ENCODE data around the gene DAPK2.

DAPK2 gene

DNA sequence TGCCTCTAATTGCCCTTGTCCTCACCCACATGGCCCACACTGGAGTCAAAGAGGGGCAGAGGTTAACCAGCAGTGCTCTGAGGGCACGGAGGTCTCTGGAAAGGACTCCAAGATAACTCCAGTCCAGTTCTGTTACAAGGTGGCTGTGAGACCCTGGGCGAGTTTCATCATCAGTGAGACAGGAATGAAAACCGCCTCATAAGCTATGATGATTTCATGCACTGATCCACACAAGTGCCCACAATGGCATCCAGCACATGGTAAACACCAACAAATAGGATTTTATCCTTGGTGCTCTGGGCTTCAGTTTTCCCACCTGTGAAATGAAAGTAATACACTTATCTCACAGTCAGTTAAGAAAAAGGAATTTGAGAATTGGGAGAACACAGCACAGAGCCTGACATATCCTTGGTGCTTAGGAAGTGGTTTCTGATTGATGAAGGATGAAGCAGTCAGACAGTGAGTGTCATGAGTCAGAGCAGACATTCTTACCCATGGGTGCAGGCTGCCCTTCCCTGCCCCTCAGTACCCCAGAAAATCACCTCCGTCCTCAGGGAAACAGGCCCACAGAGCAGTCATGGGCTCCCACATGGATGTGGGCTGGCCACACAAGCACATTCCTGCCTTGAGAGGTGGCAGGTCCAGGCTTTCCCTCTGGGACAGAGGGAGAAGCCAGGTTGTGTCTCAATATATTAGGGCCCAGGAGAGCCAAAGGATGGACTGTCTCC is 48.4 kb downstream of the DAPK2 start:
- no peak for DNase-seq (ENCODE audit: low read depth in 2 of 2)

DNA sequence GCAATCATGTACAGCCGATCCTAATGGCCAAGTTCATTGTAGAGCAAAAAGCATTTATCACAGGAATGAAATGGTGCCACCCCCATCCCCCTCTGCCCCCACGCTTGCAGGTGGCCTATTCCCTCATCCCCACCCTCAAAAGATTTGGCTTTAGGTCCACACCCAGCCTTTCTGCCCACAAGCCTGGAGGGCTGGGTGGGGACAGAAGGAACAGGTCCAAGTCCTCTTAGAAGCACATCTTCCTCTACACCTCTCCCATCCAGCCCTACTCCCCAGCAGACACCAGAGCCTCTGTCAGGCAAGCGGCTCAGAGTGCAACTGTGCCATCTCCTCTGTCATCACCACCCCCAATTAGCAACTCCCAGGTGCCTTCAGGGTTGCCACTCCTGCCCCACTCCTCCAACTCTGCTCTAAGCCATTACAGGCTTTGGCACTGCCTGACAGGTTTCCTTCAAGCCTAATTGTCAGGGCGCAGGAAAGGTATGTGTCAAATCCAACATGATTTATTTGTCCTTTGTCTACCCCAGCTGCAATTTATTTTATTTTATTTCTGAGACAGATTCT is 49.4 kb downstream of the DAPK2 start:
- DNase-seq (ENCODE audit: low read depth in 2 of 2), result no peak

DNA sequence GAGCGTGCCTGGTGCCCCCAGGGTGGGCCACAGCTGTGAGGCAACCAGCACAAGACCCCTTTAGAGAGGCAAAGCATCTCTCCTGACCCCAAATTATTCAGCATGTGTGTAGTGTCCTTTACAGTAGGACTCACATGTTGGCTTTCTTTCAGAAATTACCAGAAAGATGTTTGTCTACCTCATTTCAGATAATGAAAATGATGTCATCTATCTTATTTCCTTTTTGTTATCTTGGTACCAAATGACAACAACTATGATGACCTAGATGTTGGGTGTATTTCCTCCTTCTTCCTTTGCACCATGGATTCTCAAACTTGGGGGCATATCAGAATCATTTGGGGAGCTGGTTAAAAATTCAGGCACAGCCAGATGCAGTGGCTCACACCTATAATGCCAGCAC is 50.5 kb downstream of the DAPK2 start:
- DNase-seq (ENCODE audit: low read depth in 2 of 2), result no peak

DNA sequence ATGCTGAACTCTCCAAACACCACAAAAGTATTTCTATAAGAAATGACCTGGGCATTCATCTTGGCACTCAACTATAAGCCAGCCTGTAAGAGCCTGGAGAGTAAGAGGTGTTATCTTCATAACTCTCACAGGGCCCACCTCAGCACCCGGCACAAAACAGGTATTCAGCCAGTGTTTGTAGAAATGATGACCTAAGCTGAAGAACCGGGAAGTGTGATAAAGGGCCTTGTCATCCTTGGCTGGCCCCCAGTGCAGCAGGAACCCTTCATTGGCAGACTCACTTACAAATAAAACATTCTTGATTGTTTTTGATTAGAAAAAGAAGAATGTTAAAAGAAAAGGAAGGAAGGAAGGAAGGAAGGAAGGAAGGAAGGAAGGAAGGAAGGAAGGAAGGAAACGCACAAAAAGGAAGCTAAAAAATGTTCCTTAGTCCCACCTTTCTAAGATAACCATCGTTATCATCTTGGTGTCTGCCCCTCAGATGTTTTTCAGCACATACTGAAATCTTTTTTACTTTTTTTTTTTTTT is 52.1 kb downstream of the DAPK2 start:
- DNase-seq (ENCODE audit: low read depth in 2 of 2), result no peak

DNA sequence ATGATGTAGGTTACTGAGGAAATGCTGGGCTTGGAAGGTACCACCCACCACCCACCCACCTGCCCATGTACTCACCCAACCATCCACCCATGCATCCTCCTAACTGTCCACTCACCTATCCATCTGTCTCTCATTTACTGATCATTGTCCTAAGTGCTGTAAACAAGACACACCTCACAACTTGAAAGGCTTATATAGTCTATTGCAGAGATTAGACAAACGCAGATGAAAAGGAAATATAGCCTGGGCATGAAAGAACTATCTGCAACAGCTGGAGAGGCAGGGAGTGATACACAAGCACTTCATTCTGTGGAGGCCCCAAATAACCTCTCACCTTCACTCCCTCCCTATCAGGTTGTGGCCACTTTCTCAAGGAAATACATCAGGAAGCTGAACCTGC is 54.0 kb downstream of the DAPK2 start:
- DNase-seq (ENCODE audit: low read depth in 2 of 2), result no peak

DNA sequence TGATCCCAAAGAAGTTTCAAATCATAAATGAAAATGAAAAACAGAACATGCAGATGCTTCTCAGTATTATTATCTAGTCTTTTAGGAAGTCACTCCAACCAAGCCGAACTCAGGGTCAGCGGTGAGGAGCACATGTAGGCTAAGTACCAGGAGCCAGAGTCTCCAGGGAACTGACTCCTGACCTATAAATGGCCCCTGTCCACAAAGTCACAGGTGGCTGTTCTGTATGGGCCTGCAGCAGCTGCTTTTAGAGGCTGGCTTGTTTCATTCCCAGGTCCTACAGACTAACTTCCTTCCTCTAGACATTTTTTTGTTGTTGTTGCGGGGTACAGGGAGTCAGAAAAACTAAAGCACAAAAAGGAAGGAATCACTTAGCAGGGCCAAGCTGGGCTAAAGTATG is 54.6 kb downstream of the DAPK2 start:
- DNase-seq (ENCODE audit: low read depth in 2 of 2), result no peak

DNA sequence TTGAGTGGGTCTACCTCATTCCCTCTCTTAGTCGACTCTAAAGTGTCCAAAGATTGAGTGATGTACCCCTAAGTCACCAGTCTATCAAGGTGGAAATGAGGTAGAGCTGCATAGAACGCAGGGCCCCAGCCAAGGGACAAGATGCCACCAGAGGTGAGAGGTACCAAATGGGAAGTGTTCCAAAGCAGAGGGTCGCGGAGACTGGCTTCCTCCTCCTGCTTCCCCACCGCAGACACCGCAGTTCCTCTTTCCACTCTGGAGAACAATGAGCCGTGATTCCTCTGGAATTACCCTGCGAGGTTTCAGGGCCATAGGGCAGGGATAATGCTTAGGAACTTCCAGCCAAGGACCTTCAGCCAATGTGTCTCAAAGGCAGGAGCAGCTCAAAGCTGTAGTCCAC is 55.8 kb downstream of the DAPK2 start:
- DNase-seq (ENCODE audit: low read depth in 2 of 2), result no peak

DNA sequence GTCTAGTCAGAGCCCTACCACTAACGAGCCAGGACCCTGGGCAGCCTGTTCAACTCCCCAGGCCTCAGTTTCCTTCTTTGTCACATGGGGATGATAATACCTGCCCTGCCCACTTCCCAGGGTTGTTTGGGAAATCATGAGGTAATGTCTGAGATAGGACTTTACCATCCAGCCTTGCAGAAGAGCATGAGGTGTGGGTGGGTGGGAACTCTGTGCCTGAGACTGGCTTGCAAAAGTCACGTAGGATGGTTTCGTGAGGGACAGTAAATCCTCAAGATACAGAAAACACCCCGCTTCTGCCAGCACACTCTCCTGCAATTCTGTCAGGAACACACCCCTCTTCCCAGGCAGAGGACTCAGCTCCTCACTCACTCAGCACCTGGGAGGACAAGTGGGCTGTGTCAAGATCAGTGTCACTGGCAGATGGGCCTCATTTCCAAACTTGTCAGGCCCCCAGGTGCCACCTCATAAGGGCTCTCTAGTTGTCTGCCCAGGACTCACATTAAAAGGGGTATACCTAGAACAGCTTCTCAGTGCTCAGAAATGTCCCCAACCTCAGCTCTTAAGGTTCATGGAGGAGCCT is 58.4 kb downstream of the DAPK2 start:
- no peak for DNase-seq (ENCODE audit: low read depth in 2 of 2)

DNA sequence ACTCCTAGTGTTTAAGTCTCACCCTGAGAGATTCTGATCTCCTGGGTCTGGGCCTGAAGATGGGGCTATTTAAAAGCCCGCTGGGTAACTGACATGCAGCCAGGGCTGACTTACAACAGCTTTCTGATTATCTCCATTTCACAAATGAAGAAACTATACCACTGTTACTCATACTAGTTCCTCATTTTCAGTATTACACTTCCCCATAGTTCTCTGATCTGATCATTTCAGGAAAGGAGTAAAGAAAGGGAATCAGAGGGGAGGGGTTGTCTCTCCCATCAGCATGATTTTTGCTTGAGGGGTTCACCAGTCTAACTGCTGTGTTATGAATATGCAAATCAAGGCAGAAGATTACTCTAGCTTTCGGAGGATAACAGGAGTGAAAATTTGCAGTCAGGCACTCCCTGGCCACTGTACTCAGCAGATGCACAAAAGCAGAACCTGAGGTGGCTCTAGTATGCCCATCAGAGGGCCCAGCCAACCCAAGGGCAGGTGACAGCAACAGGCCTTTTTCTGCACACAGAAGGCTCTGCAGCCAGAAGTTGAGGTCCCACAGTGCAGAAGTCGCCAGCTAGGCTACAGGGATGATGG is 59.4 kb downstream of the DAPK2 start:
- DNase-seq (ENCODE audit: low read depth in 2 of 2), result no peak

DNA sequence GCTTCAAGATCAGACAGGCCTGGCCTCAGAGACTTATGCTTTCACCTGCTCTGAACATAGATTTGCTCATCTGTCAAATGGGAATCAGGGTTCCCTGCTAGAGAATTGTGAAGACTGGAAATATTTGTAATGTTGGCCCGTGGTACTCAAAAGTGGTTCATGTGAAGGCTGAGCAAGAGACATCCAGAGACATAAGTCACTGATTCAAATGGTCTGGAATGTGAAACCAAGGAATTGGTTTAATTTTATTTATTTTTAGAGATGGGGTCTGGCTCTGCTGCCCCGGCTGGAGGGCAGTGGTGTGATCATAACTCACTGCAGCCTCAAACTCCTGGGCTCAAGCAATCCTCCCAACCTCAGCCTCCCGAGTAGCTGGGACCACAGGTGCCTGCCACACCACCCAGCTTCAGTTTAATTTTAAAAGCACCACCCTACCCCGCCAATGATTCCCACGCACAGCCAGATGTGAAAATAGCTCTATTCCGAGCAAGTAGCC is 60.1 kb downstream of the DAPK2 start:
- no peak for DNase-seq (ENCODE audit: low read depth in 2 of 2)

DNA sequence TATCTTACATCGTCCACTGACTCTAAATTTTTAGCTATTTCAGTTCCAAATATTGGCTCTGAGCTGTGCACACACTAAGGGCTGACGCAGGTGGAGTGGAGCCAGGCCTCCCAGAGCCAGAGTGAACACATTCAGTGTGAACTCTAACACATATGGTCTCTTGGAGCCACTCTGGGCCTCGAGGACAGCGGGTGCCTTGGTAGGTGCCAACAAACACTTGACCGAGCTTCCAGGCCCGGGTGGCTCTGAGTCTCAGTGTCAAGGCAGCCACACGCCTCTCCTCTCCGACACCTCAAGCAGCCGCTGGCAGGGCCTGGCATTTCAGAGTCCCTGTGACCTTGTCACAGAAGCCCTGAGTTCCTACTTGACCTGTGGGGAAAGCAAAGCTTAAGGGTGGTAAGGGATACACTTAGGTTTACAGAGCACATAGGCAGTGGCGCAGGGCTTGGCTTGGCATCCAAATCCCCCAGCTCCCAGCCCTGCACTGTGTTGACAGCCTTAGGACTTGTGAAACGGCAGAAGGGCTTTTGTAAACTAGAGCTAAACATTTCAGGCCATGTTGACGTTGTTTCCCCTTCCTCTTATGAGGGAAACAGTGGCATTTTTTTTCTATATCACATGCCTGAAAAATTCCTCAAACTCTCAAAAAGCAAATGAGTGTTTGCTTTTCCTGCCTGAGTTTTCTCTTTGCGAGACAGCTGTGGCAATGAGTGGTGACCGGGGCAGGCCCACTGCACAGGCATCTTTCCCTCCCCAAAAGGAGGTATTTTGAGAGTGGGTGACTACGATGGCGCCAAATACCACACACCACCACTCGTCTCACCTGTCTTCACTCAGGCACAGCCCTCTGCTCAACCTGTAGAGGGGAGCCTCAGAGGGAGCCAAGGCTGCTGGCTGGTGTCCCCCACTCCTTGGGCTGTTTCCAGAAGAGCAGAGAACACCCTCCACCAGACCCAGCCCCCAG is 60.8 kb downstream of the DAPK2 start:
- DNase-seq (ENCODE audit: low read depth in 2 of 2), result no peak

DNA sequence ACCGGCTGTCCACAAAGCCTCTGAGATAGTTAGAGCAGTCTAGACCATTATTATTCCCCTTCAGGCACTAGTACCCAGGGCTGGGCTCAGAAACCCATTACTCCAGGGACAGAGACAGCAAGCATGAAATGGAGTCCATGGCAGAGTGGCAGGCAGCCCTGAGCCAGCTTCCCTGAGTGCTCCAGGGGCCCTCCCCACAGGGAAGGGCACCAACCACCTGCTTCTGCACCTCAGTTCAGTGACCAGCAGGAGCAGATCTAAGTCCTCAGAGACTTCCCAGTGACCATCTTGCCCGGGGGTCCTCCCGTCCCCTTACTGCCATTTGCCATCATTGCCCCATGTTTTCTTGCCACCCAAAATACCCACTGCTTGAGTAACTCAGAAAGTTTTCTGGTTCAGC is 62.0 kb downstream of the DAPK2 start:
- DNase-seq (ENCODE audit: low read depth in 2 of 2), result no peak

DNA sequence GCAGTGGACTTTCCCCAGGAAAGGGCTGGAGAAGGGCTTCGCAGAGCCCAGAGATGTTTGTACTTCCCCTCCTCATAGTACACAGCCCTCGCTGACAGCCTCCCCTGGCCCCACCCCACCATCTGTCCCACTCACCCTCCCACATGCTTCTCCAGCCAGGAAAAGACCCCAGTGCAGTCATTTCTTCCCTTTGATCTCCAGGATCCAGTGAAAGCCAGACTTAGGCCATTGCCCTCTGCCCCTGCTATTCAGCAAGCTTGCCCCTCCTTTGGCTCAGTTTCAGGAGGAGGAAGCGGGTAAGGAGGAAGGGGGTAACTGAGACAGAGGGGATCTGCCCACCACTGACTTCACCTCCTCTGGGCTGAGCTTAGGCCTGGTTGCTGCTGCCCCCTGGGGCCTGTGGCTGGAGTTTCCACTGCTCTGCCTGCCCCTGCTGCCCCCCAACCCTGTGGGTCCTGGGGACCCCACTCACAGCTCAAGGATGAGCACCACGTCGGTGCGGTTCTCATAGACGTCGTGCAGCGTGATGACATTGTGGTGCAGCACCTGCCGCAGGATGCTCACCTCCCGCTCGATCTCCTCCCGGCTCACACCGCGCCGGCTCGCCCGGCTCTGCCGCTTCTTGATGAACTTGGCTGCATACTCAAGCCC is 63.1 kb downstream of the DAPK2 start:
- DNase-seq (ENCODE audit: low read depth in 2 of 2), result no peak

DNA sequence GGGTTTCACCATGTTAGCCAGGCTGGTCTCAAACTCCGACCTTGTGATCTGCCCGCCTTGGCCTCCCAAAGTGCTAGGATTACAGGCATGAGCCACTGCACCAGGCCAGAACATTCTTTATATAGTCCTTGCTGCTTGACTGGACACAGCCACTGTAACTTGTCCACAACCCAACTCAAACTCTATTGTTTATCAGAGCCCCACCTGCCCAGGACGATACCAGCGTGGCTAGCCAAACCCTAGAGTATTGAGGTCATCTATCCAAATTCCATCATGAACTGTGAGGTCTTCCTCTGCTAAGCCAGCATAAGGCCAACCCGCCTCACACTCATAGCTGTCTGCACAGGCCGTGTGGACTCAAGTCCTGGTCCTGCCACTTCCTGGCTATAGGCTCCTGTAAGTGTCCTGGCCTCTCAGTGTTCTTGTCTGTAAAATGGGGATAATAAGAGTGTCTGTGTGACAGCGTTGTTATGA is 63.9 kb downstream of the DAPK2 start:
- DNase-seq (ENCODE audit: low read depth in 2 of 2), result no peak

DNA sequence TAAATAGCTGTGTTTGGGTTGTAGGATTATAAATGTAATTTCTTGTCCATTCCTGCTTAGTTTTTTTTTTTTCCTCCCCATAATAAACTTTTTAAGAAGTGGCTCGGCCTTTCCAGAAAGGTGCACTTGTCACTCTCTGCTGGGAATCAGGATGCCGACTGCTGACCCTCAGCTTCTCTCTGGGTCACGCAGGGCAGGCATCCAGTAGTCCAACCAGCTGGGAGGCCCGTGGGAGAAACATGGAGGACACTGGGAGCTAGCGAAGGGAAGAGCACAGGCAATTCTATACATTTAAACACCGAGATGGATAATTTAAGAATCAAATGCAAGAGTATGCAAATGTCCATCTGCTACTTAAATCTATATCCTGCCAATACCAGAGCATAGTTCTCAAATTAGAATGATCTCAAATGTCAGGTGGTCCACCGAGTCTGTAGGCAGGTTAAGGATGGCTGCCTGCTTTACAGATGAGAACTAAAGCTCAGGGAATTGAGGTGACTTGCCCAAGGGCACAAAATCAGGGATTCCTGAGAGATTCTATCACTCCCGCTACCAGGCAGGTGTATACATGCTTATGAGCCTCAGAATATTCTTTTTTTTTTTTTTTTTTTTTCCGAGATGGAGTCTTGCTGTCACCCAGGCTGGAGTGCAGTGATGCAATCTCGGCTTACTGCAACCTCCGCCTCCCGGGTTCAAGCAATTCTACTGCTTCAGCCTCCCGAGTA is 64.5 kb downstream of the DAPK2 start:
- DNase-seq (ENCODE audit: low read depth in 2 of 2), result no peak

DNA sequence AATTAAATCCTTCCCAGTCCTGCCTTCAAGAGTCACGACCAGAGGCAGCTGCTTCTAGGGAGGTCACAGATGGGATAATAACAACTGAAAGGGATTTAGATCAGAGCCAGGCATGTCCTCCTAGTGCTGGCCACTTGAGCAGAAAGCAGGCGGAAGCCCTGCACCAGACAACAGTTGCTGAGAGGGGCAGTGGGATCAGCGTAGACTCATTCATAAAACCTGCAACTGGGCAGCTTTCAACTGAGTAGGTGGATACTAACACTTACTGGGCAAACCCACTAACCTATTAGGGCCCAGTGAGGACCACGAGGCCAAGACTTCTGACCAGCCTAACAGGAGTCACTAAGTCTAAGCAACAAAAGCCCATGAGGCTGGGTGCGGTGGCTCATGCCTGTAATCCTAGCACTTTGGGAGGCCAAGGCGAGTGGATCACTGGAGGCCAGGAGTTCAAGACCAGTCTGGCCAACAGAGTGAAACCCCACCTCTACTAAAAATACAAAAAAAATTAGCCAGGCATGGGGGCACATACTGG is 67.0 kb downstream of the DAPK2 start:
- DNase-seq (ENCODE audit: low read depth in 2 of 2), result no peak

DNA sequence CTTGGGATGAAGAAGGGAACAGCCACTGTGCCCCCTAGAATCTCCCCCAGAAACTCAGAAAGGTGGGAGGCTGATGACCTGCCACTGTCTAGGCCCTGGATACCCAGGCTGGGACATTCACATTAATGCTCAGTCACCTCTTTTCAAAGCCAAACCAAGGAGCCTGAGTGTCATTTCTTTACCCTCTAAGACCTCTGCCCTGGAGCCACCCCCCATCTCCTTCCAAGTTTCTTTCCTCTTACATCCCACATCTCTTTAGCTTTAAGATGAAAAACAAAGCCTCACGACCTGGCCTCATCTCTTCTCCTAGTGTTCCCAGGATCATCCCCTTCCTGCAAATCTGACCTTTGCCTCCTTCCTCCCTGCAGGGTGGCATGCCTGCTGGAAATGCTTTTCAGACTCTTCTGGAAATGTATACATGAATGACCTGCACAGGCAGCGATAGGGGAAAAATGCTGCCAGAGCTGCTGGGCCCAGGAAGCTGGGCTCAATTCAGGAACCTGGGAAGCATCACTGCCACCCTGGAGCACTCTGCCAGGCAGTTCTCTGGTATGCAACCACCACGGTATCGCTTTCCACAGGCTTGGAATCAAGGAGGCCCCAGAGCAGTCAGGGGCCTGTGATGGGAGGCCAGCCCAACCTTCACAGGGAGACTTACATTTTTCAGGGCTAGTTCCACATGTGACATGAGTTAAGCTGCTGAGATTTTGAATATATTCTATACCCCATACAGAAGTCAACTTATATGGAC is 67.6 kb downstream of the DAPK2 start:
- no peak for DNase-seq (ENCODE audit: low read depth in 2 of 2)

DNA sequence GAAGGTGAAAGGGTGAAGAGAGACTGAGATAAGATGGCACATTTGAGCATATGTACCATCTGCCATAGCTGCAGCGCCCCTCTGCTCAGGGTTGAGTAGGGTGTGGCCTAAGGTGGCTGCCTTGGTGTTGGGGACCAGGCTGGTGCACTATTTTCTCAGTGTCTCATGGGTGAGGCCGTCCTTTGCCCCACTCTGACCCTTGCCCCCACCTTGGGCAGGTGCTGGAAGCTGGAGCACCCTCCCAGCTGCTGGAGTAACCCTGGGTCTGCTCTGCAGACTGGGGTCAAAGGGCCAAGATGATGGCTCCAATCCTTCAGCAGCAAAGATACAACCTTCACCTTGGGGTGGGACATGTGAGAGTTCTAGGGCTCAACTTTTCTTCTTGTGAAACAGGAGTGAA is 69.2 kb downstream of the DAPK2 start:
- DNase-seq (ENCODE audit: low read depth in 2 of 2), result no peak

DNA sequence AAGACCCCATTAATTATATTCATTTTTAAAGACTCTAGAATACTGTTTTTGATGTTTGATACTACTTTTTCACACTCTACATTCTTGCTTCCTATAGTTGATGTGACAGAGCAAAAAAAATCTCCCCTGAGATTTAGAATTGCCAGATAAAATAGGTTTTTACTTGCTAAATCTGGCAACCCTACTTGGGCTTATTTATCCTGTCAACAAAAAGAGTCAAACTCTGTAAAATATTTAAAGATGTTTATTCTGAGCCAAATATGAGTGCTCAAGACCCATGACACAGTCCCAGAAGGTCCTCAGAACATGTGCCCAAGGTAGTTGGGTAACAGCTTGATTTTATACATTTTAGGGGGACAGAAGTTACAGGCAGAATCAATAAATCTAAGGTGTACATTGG is 72.3 kb downstream of the DAPK2 start:
- no peak for DNase-seq (ENCODE audit: low read depth in 2 of 2)

All from fibroblast of skin of left quadriceps (primary cell).